Naive thymus-derived CD4-positive, alpha-beta T cell (primary cell): ENCODE measurements around the gene LRMDA. TPM values are rescaled to one million over a fixed set of nuclear protein-coding genes. Genes with fewer than 3 reads are reported as not detected.

Source experiments
- ATAC-seq: fragments of 150-1000 bp; cut with Tn5 transposase; 2 replicates; pipeline ENCODE4 v1.10.0; 2021; ENCODE audit warnings: mild to moderate bottlenecking, moderate library complexity
- CTCF ChIA-PET: fragments of 350-600 bp; sonication (Branson Sonifier 250); formaldehyde crosslinking; loops from one replicate; lab custom pipeline; 2021; ENCODE audit warnings: antibody characterized with exemption; lab: Charles Lee
- POLR2A ChIA-PET: fragments of 350-600 bp; sonication (Branson Sonifier 250); formaldehyde crosslinking; loops from one replicate; lab custom pipeline; 2021; ENCODE audit warnings: antibody characterized with exemption, inconsistent platforms; lab: Charles Lee
- DNase-seq, 9 donors: peaks; one replicate each; pipeline versions ENCODE4 v3.0.0 to v3.0.0-alpha.2; 2020 to 2022; ENCODE audit warnings: mixed read lengths in 1 of 9
- H3K27ac ChIP-seq: one replicate; pipeline ENCODE4 v1.7.0; 2013; ENCODE audit warnings: mild to moderate bottlenecking, low read depth, low read length, moderate library complexity
- H3K27me3 ChIP-seq, 2 donors: one replicate each; pipeline ENCODE4 v1.7.0; 2013; ENCODE audit warnings: low read length in 2 of 2, mild to moderate bottlenecking in 2 of 2, moderate library complexity in 2 of 2; ENCODE audit not compliant: control insufficient read depth in 2 of 2, insufficient read depth in 2 of 2
- H3K36me3 ChIP-seq, 3 experiments: 1 replicate in 2 of 3; 2 replicates in 1 of 3; pipeline ENCODE4 v1.7.0; 2013; ENCODE audit warnings: low read length in 3 of 3, mild to moderate bottlenecking in 3 of 3, moderate library complexity in 1 of 3; ENCODE audit not compliant: insufficient read depth in 3 of 3, control insufficient read depth in 2 of 3
- H3K4me1 ChIP-seq, 2 donors: one replicate each; pipeline ENCODE4 v1.7.0; 2013; ENCODE audit warnings: low read length in 2 of 2, mild to moderate bottlenecking in 2 of 2, moderate library complexity in 1 of 2; ENCODE audit not compliant: control insufficient read depth in 2 of 2, insufficient read depth in 2 of 2
- H3K4me3 ChIP-seq: 2 replicates; pipeline ENCODE4 v1.7.0; 2013; ENCODE audit warnings: mild to moderate bottlenecking, low read length
- H3K9me3 ChIP-seq, 3 experiments: 1 replicate in 2 of 3; 2 replicates in 1 of 3; pipeline ENCODE4 v1.7.0; 2013; ENCODE audit warnings: low read length in 3 of 3; ENCODE audit not compliant: control insufficient read depth in 2 of 3
- H3K27ac Mint-ChIP-seq, 9 donors: one replicate each; pipeline ENCODE4 v1.8.0; 2020 to 2022; ENCODE audit warnings: mixed read lengths in 9 of 9, mild to moderate bottlenecking in 8 of 9, moderate library complexity in 5 of 9, inconsistent platforms in 2 of 9
- H3K27me3 Mint-ChIP-seq, 5 donors: one replicate each; pipeline ENCODE4 v1.8.0; 2021 to 2022; ENCODE audit warnings: mixed read lengths in 5 of 5, mild to moderate bottlenecking in 1 of 5
- H3K36me3 Mint-ChIP-seq, 5 donors: one replicate each; pipeline ENCODE4 v1.8.0; 2020 to 2022; ENCODE audit warnings: mixed read lengths in 5 of 5, mild to moderate bottlenecking in 3 of 5, inconsistent platforms in 1 of 5
- H3K4me1 Mint-ChIP-seq, 7 donors: one replicate each; pipeline ENCODE4 v1.8.0; 2020 to 2022; ENCODE audit warnings: mixed read lengths in 7 of 7, mild to moderate bottlenecking in 3 of 7, inconsistent platforms in 1 of 7
- H3K4me3 Mint-ChIP-seq, 10 donors: one replicate each; pipeline ENCODE4 v1.8.0; 2020 to 2022; ENCODE audit warnings: mild to moderate bottlenecking in 10 of 10, mixed read lengths in 10 of 10, moderate library complexity in 6 of 10, inconsistent platforms in 2 of 10
- H3K9me3 Mint-ChIP-seq, 11 donors: one replicate each; pipeline ENCODE4 v1.8.0; 2020 to 2022; ENCODE audit warnings: mixed read lengths in 11 of 11, mild to moderate bottlenecking in 4 of 11, inconsistent platforms in 1 of 11, moderate library complexity in 1 of 11
- intact Hi-C, 2 donors: fragments of 100-400 bp; cut with micrococcal nuclease; formaldehyde crosslinking; loops; one replicate each; pipeline ENCODE4 v1.15.1; 2023
- polyA plus RNA-seq, 2 donors: library from polyadenylated mRNA; unstranded; fragments of 300-500 nt; fragmentation: Illumina TruSeq; gene quantifications; one replicate each; pipeline ENCODE4 v1.2.3, GENCODE V29; 2021
- total RNA-seq, 6 experiments: library from RNA in 5 of 6; stranded (reverse) in 5 of 6; gene quantifications; 1 replicate in 5 of 6; 2 replicates in 1 of 6; pipeline ENCODE4 v1.2.3 and lab custom pipeline; 2021 to 2026

The LRMDA gene
- total and polyA plus RNA-seq, 7 experiments from 2014 or later, result 0.57 to 14.9 (median 3.0) TPM; not detected in 4

- no peaks in the 10 kb centered on the region for H3K4me1 Mint-ChIP-seq
- Histone ChIP-seq H3K9me3 (no peaks in the 10 kb centered on the region), H3K4me3 (no peak overlapping the region), H3K27me3 (no peaks in the 10 kb centered on the region), H3K27ac (no peak overlapping the region), H3K4me1 (no peaks in the 10 kb centered on the region), H3K36me3 (no peaks in the 10 kb centered on the region)
- intact Hi-C loops, result no loop called here
- H3K27me3 Mint-ChIP-seq, result peaks cover 8 to 40% (median 38%) of the 10 kb centered on the region in 5 donors
- POLR2A ChIA-PET, result no interaction called here
- peaks cover 0 to 4% (median 2%) of the 10 kb centered on the region in 11 donors for H3K9me3 Mint-ChIP-seq
- no peak overlapping the region for H3K27ac Mint-ChIP-seq
- CTCF ChIA-PET, result no interaction called here
- ATAC-seq (no peak), DNase-seq (no peak)
- no peaks in the 10 kb centered on the region for H3K36me3 Mint-ChIP-seq
- H3K4me3 Mint-ChIP-seq, result no peak overlapping the region
Measured at GRCh38 chr10:75525067-75525466, 93.6 kb downstream of the LRMDA start.

GRCh38 chr10:75525646-75526045 is 94.2 kb downstream of the LRMDA start:
- Histone ChIP-seq H3K27me3 (no peaks in the 10 kb centered on the region), H3K4me3 (no peak overlapping the region), H3K27ac (no peak overlapping the region), H3K4me1 (no peaks in the 10 kb centered on the region), H3K36me3 (no peaks in the 10 kb centered on the region), H3K9me3 (no peaks in the 10 kb centered on the region)
- Mint-ChIP-seq H3K9me3 (peaks cover 0 to 4% (median 1%) of the 10 kb centered on the region in 11 donors), H3K4me1 (no peaks in the 10 kb centered on the region), H3K27me3 (peaks cover 5 to 39% (median 32%) of the 10 kb centered on the region in 5 donors), H3K36me3 (no peaks in the 10 kb centered on the region), H3K4me3 (no peak overlapping the region), H3K27ac (no peak overlapping the region)
- ATAC-seq, result no peak
- intact Hi-C loops, result no loop called here
- CTCF ChIA-PET, result no interaction called here
- POLR2A ChIA-PET, result no interaction called here
- DNase-seq, result no peak

- Mint-ChIP-seq H3K4me1 (no peaks in the 10 kb centered on the region), H3K27me3 (peaks cover 5 to 31% (median 20%) of the 10 kb centered on the region in 5 donors), H3K4me3 (no peak overlapping the region), H3K9me3 (peaks cover 0 to 4% (median 0%) of the 10 kb centered on the region in 11 donors), H3K36me3 (no peaks in the 10 kb centered on the region), H3K27ac (no peak overlapping the region)
- CTCF ChIA-PET, result no interaction called here
- no peaks in the 10 kb centered on the region for H3K9me3 ChIP-seq
- H3K36me3 ChIP-seq, result no peaks in the 10 kb centered on the region
- H3K4me1 ChIP-seq, result no peaks in the 10 kb centered on the region
- no peak for ATAC-seq
- POLR2A ChIA-PET, result no interaction called here
- intact Hi-C loops, result no loop called here
- H3K27ac ChIP-seq, result no peak overlapping the region
- no peak for DNase-seq
- H3K4me3 ChIP-seq, result no peak overlapping the region
- no peaks in the 10 kb centered on the region for H3K27me3 ChIP-seq
Measured at GRCh38 chr10:75527542-75527941, 96.1 kb downstream of the LRMDA start.

- Histone ChIP-seq H3K4me1 (no peaks in the 10 kb centered on the region), H3K4me3 (no peak overlapping the region), H3K36me3 (no peaks in the 10 kb centered on the region), H3K27me3 (no peaks in the 10 kb centered on the region), H3K9me3 (no peaks in the 10 kb centered on the region), H3K27ac (no peak overlapping the region)
- H3K36me3 Mint-ChIP-seq, result no peaks in the 10 kb centered on the region
- no peaks in the 10 kb centered on the region for H3K4me1 Mint-ChIP-seq
- ChIA-PET POLR2A (no interaction called here), CTCF (no interaction called here)
- no peak overlapping the region for H3K27ac Mint-ChIP-seq
- H3K4me3 Mint-ChIP-seq, result no peak overlapping the region
- intact Hi-C loops, result no loop called here
- H3K27me3 Mint-ChIP-seq, result peaks cover 5 to 34% (median 16%) of the 10 kb centered on the region in 5 donors
- no peak for DNase-seq
- H3K9me3 Mint-ChIP-seq, result peaks cover 0 to 4% (median 0%) of the 10 kb centered on the region in 11 donors
- ATAC-seq, result peak; percentile 64
Measured at GRCh38 chr10:75528392-75528791, 97.0 kb downstream of the LRMDA start.

GRCh38 chr10:75530299-75530698 is 98.9 kb downstream of the LRMDA start:
- Histone ChIP-seq H3K4me3 (no peak overlapping the region), H3K9me3 (no peaks in the 10 kb centered on the region), H3K27me3 (no peaks in the 10 kb centered on the region), H3K4me1 (no peaks in the 10 kb centered on the region), H3K27ac (no peak overlapping the region), H3K36me3 (no peaks in the 10 kb centered on the region)
- CTCF ChIA-PET, result no interaction called here
- Mint-ChIP-seq H3K36me3 (no peaks in the 10 kb centered on the region), H3K9me3 (peaks cover 0 to 4% (median 0%) of the 10 kb centered on the region in 11 donors), H3K4me1 (no peaks in the 10 kb centered on the region), H3K27ac (no peak overlapping the region), H3K27me3 (peaks cover 4 to 26% (median 8%) of the 10 kb centered on the region in 5 donors), H3K4me3 (no peak overlapping the region)
- POLR2A ChIA-PET, result no interaction called here
- ATAC-seq (no peak), DNase-seq (no peak)
- intact Hi-C loops, result no loop called here

- no peaks in the 10 kb centered on the region for H3K36me3 ChIP-seq
- Mint-ChIP-seq H3K4me3 (peak overlapping the region in 1 of 10 donors; percentile 3), H3K9me3 (peaks cover 0 to 9% (median 0%) of the 10 kb centered on the region in 11 donors), H3K4me1 (no peaks in the 10 kb centered on the region), H3K27me3 (peaks cover 4 to 22% (median 8%) of the 10 kb centered on the region in 5 donors), H3K36me3 (no peaks in the 10 kb centered on the region), H3K27ac (no peak overlapping the region)
- no peak overlapping the region for H3K27ac ChIP-seq
- no peaks in the 10 kb centered on the region for H3K4me1 ChIP-seq
- ATAC-seq, result no peak
- DNase-seq, result no peak
- no peaks in the 10 kb centered on the region for H3K27me3 ChIP-seq
- POLR2A ChIA-PET, result no interaction called here
- intact Hi-C loops, result no loop called here
- H3K9me3 ChIP-seq, result no peaks in the 10 kb centered on the region
- no peak overlapping the region for H3K4me3 ChIP-seq
- CTCF ChIA-PET, result interaction anchor here (0.7 kb wide), 1 partner anchor 12 kb away, joined by 8 read pairs; no protein-coding TSS in a partner anchor
Measured at GRCh38 chr10:75531571-75532031, 100.2 kb downstream of the LRMDA start.

- Histone ChIP-seq H3K4me3 (no peak overlapping the region), H3K9me3 (no peaks in the 10 kb centered on the region), H3K36me3 (no peaks in the 10 kb centered on the region), H3K27me3 (no peaks in the 10 kb centered on the region), H3K27ac (no peak overlapping the region), H3K4me1 (no peaks in the 10 kb centered on the region)
- intact Hi-C loops, result no loop called here
- CTCF ChIA-PET, result interaction anchor here (0.7 kb wide), 1 partner anchor 13 kb away, joined by 8 read pairs; no protein-coding TSS in a partner anchor
- ATAC-seq (peak; percentile 59), DNase-seq (no peak)
- peaks cover 0 to 5% (median 0%) of the 10 kb centered on the region in 11 donors for H3K9me3 Mint-ChIP-seq
- POLR2A ChIA-PET, result no interaction called here
- H3K4me1 Mint-ChIP-seq, result no peaks in the 10 kb centered on the region
- no peaks in the 10 kb centered on the region for H3K36me3 Mint-ChIP-seq
- H3K27me3 Mint-ChIP-seq, result peaks cover 4 to 21% (median 5%) of the 10 kb centered on the region in 5 donors
- no peak overlapping the region for H3K4me3 Mint-ChIP-seq
- H3K27ac Mint-ChIP-seq, result no peak overlapping the region
Measured at GRCh38 chr10:75532253-75532924, 101.0 kb downstream of the LRMDA start.
